HepG2 (cell line): ENCODE results near the gene LZTS2. TPM values are rescaled to one million over a fixed set of nuclear protein-coding genes. Genes with fewer than 3 reads are reported as not detected.
A peak's percentile ranks its signal among the peaks of the same experiment; 100 is the strongest.

Source experiments
- polyA plus RNA-seq, 8 experiments: library from polyadenylated mRNA; depleted of rRNA in 3 of 8; stranded (reverse) in 7 of 8; unstranded in 1 of 8; fragments of >200 nt; fragmentation: Illumina TruSeq in 4 of 8; extraction: Trizol in 4 of 8; gene quantifications; 2 replicates each; pipeline versions ENCODE4 v1.2.1 to v1.2.3, GENCODE V29; 2011 to 2016; ENCODE audit warnings: low read depth in 4 of 8, missing spikeins in 1 of 8, mixed read lengths in 1 of 8; ENCODE audit not compliant: insufficient read depth in 1 of 8
- total RNA-seq, 5 experiments: library from RNA; depleted of rRNA; stranded (reverse); fragments of >200 nt; fragmentation: Illumina TruSeq; extraction: Trizol; gene quantifications; 2 replicates each; pipeline ENCODE4 v1.2.3, GENCODE V29; 2016; ENCODE audit warnings: low read depth in 1 of 5
- TF ChIP-seq, protein P1 (sequence below): sonication (generic); formaldehyde crosslinking; IDR thresholded peaks from 2 replicates; pipeline ENCODE4 v1.4.0; 2020; ENCODE audit warnings: mild to moderate bottlenecking, missing genetic modification reagents
- TF ChIP-seq, protein P2 (sequence below): sonication (generic); formaldehyde crosslinking; IDR thresholded peaks from 2 replicates; pipeline ENCODE4 v1.4.0; 2020; ENCODE audit warnings: mild to moderate bottlenecking, missing genetic modification reagents
- TF ChIP-seq, protein P3 (sequence below): sonication (generic); formaldehyde crosslinking; IDR thresholded peaks from 2 replicates; pipeline ENCODE4 v1.4.0; 2020; ENCODE audit warnings: missing genetic modification reagents, borderline replicate concordance
- TF ChIP-seq, protein P4 (sequence below), 2 experiments: fragments of 450-650 bp in 1 of 2; sonication (generic) in 1 of 2; formaldehyde crosslinking in 1 of 2; IDR thresholded peaks; 2 replicates each; pipeline versions ENCODE4 v1.6.1 to v1.8.0; 2016 to 2022; ENCODE audit warnings: antibody characterized with exemption in 1 of 2, mild to moderate bottlenecking in 1 of 2, missing genetic modification reagents in 1 of 2

Gene LZTS2
- total and polyA plus RNA-seq, 2 of the 13 experiments (the other 11 are each of a cell fraction or from before 2014, with no cell fraction given): 43.6 to 65.6 TPM

DNA sequence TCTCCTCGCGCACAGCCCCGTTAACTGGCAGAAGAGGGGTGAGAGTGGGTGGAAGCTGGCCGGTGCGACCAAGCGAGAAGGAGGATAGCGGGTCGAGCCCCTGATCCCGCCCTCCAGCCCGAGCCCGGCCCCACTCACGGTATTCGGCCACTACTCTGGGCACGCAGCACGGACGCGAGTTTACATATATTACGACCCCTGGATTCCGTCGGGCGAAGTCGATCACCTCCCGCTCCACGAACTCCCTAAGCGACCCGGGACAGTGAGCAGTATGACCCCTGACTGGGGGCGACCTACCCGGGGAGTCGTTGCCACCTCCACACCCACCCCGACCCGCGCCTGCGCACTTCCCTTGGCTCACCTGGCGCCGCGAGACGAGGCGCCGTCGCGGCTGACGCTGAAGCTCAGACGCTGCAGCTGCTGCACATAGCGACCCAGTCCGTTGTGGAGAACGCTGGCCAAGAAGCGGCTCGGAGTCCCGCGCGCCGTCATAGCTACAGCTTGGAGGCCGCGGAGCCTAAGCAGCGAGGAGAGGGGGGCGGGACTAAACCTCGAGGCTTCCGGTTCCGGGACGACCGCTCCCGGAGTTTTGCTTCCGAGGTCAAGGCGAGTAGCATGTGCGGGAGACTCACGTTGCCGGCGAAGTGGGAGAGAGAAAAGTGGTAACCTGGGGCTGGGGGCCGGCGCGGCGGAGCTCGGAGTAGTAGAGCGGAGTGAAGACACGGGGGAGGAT, 12.5 kb upstream of the LZTS2 start, which contains the start of the genes MRPL43 and TWNK (continued):
- TF ChIP-seq, protein P1, sequence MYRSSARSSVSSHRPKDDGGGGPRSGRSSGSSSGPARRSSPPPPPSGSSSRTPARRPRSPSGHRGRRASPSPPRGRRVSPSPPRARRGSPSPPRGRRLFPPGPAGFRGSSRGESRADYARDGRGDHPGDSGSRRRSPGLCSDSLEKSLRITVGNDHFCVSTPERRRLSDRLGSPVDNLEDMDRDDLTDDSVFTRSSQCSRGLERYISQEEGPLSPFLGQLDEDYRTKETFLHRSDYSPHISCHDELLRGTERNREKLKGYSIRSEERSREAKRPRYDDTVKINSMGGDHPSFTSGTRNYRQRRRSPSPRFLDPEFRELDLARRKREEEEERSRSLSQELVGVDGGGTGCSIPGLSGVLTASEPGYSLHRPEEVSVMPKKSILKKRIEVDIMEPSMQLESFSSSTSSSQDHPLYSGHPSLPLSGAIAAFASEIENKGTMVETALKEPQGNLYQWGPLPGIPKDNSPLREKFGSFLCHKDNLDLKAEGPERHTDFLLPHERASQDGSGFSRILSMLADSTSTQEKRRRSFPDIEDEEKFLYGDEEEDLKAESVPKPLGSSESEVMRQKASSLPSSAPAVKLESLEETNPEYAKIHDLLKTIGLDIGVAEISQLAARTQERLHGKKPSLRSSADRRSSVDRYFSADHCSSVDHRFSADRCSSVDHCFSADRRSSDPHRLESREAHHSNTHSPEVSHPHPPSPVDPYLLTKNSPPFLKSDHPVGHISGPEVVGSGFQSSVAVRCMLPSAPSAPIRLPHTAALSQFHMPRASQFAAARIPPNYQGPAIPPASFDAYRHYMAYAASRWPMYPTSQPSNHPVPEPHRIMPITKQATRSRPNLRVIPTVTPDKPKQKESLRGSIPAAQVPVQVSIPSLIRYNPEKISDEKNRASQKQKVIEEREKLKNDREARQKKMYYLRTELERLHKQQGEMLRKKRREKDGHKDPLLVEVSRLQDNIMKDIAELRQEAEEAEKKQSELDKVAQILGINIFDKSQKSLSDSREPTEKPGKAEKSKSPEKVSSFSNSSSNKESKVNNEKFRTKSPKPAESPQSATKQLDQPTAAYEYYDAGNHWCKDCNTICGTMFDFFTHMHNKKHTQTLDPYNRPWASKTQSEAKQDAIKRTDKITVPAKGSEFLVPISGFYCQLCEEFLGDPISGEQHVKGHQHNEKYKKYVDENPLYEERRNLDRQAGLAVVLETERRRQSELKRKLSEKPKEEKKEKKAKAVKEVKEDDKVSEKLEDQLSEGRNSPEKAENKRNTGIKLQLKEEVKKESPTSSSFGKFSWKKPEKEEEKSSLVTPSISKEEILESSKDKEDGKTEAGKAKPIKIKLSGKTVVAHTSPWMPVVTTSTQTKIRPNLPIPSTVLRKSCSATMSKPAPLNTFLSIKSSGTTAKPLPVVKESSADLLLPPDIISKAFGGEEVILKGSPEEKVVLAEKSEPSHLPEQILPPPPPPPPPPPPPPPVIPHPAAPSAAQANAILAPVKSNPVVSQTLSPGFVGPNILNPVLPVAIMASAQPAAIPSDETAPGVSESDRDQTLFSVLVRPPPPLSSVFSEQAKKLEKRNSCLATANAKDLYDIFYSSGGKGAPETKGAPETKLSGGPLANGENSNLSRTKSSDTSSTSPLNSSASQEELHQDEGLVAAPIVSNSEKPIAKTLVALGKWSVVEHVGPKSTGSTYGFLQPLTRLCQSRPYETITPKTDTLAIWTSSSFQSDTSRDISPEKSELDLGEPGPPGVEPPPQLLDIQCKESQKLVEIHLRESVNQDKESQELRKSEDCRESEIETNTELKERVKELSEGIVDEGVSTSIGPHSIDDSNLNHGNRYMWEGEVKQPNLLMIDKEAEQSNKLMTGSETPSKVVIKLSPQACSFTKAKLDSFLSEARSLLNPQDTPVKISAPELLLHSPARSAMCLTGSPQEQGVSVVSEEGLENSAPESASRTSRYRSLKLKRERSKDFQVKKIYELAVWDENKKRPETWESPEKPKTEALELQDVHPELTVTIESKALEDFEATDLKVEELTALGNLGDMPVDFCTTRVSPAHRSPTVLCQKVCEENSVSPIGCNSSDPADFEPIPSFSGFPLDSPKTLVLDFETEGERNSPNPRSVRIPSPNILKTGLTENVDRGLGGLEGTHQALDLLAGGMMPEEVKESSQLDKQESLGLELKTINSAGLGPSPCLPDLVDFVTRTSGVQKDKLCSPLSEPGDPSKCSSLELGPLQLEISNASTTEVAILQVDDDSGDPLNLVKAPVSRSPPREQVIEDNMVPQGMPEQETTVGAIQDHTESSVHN (CRISPR knock-in tag): peak; percentile 35; the same call in 1 of the 2 replicates
- TF ChIP-seq, protein P2, sequence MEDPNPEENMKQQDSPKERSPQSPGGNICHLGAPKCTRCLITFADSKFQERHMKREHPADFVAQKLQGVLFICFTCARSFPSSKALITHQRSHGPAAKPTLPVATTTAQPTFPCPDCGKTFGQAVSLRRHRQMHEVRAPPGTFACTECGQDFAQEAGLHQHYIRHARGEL (CRISPR knock-in tag): peak; percentile 12; the same call in 1 of the 2 replicates
- TF ChIP-seq, protein P3, sequence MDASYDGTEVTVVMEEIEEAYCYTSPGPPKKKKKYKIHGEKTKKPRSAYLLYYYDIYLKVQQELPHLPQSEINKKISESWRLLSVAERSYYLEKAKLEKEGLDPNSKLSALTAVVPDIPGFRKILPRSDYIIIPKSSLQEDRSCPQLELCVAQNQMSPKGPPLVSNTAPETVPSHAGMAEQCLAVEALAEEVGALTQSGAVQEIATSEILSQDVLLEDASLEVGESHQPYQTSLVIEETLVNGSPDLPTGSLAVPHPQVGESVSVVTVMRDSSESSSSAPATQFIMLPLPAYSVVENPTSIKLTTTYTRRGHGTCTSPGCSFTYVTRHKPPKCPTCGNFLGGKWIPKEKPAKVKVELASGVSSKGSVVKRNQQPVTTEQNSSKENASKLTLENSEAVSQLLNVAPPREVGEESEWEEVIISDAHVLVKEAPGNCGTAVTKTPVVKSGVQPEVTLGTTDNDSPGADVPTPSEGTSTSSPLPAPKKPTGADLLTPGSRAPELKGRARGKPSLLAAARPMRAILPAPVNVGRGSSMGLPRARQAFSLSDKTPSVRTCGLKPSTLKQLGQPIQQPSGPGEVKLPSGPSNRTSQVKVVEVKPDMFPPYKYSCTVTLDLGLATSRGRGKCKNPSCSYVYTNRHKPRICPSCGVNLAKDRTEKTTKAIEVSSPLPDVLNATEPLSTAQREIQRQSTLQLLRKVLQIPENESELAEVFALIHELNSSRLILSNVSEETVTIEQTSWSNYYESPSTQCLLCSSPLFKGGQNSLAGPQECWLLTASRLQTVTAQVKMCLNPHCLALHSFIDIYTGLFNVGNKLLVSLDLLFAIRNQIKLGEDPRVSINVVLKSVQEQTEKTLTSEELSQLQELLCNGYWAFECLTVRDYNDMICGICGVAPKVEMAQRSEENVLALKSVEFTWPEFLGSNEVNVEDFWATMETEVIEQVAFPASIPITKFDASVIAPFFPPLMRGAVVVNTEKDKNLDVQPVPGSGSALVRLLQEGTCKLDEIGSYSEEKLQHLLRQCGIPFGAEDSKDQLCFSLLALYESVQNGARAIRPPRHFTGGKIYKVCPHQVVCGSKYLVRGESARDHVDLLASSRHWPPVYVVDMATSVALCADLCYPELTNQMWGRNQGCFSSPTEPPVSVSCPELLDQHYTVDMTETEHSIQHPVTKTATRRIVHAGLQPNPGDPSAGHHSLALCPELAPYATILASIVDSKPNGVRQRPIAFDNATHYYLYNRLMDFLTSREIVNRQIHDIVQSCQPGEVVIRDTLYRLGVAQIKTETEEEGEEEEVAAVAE (CRISPR knock-in tag): peak; percentile 36; the same call in 1 of the 2 replicates
- TF ChIP-seq, protein P4, sequence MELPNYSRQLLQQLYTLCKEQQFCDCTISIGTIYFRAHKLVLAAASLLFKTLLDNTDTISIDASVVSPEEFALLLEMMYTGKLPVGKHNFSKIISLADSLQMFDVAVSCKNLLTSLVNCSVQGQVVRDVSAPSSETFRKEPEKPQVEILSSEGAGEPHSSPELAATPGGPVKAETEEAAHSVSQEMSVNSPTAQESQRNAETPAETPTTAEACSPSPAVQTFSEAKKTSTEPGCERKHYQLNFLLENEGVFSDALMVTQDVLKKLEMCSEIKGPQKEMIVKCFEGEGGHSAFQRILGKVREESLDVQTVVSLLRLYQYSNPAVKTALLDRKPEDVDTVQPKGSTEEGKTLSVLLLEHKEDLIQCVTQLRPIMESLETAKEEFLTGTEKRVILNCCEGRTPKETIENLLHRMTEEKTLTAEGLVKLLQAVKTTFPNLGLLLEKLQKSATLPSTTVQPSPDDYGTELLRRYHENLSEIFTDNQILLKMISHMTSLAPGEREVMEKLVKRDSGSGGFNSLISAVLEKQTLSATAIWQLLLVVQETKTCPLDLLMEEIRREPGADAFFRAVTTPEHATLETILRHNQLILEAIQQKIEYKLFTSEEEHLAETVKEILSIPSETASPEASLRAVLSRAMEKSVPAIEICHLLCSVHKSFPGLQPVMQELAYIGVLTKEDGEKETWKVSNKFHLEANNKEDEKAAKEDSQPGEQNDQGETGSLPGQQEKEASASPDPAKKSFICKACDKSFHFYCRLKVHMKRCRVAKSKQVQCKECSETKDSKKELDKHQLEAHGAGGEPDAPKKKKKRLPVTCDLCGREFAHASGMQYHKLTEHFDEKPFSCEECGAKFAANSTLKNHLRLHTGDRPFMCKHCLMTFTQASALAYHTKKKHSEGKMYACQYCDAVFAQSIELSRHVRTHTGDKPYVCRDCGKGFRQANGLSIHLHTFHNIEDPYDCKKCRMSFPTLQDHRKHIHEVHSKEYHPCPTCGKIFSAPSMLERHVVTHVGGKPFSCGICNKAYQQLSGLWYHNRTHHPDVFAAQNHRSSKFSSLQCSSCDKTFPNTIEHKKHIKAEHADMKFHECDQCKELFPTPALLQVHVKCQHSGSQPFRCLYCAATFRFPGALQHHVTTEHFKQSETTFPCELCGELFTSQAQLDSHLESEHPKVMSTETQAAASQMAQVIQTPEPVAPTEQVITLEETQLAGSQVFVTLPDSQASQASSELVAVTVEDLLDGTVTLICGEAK (IDR thresholded peaks at IDR 0.05): peak; percentile 85
- TF ChIP-seq, protein P4 (CRISPR knock-in tag; IDR thresholded peaks at IDR 0.05): no peak
